Activated T-cell treated with anti-CD3 and anti-CD28 coated beads, Interleukin-2, amount 50 U/mL, for 4 hours (primary cell): ENCODE results near the gene IL31. TPM values are rescaled to one million over a fixed set of nuclear protein-coding genes. Genes with fewer than 3 reads are reported as not detected.

Experiments
- ATAC-seq, 2 donors: fragments of 200-7000 bp; cut with Tn5 transposase; one replicate each; pipeline ENCODE4 v1.10.0; 2021
- DNase-seq: peaks from one replicate; pipeline ENCODE4 v3.0.0-alpha.2; 2020
- H3K27me3 Mint-ChIP-seq: one replicate; pipeline ENCODE4 v1.8.0; 2021; ENCODE audit warnings: low read depth, mixed read lengths
- H3K36me3 Mint-ChIP-seq: one replicate; pipeline ENCODE4 v1.8.0; 2022; ENCODE audit warnings: mixed read lengths; ENCODE audit not compliant: insufficient read depth
- H3K4me1 Mint-ChIP-seq: one replicate; pipeline ENCODE4 v1.8.0; 2021; ENCODE audit warnings: low read depth, mixed read lengths
- H3K4me3 Mint-ChIP-seq: one replicate; pipeline ENCODE4 v1.8.0; 2021; ENCODE audit warnings: mild to moderate bottlenecking, moderate library complexity, mixed read lengths
- H3K9me3 Mint-ChIP-seq: one replicate; pipeline ENCODE4 v1.8.0; 2021; ENCODE audit warnings: mixed read lengths
- total RNA-seq, 3 donors: library from RNA; stranded (reverse); gene quantifications; one replicate each; pipeline ENCODE4 v1.2.1, GENCODE V29; 2021

The IL31 gene
- total RNA-seq, 3 donors from 2014 or later: 3.1 to 31.4 (median 5.3) TPM

- ATAC-seq (no peak), DNase-seq (no peak)
- no peaks in the 10 kb centered on the region for H3K36me3 Mint-ChIP-seq
- no peaks in the 10 kb centered on the region for H3K4me1 Mint-ChIP-seq
- H3K27me3 Mint-ChIP-seq: peaks cover 3% of the 10 kb centered on the region
- H3K9me3 Mint-ChIP-seq: no peaks in the 10 kb centered on the region
- H3K4me3 Mint-ChIP-seq: no peak overlapping the region
These were observed 21.3 kb downstream of the IL31 start for GRCh38 chr12:122152754-122153153.

GRCh38 chr12:122150127-122150681 lies 23.8 kb downstream of the IL31 start:
- no peak for ATAC-seq
- Mint-ChIP-seq H3K4me3 (no peak overlapping the region), H3K9me3 (no peaks in the 10 kb centered on the region), H3K27me3 (peaks cover 3% of the 10 kb centered on the region), H3K36me3 (no peaks in the 10 kb centered on the region), H3K4me1 (no peaks in the 10 kb centered on the region)
- DNase-seq: no peak

GRCh38 chr12:122148657-122149056 lies 25.4 kb downstream of the IL31 start:
- no peak overlapping the region for H3K4me3 Mint-ChIP-seq
- peaks cover 2% of the 10 kb centered on the region for H3K36me3 Mint-ChIP-seq
- peaks cover 3% of the 10 kb centered on the region for H3K27me3 Mint-ChIP-seq
- DNase-seq: no peak
- no peaks in the 10 kb centered on the region for H3K4me1 Mint-ChIP-seq
- no peak for ATAC-seq
- H3K9me3 Mint-ChIP-seq: no peaks in the 10 kb centered on the region

GRCh38 chr12:122147514-122148290 lies 26.3 kb downstream of the IL31 start:
- Mint-ChIP-seq H3K9me3 (no peaks in the 10 kb centered on the region), H3K4me3 (no peak overlapping the region), H3K27me3 (peaks cover 3% of the 10 kb centered on the region), H3K36me3 (peaks cover 6% of the 10 kb centered on the region), H3K4me1 (no peaks in the 10 kb centered on the region)
- DNase-seq (no peak), ATAC-seq (peak in 1 of 2 donors; percentile 24)

GRCh38 chr12:122145505-122146330 lies 28.3 kb downstream of the IL31 start:
- H3K4me3 Mint-ChIP-seq: no peak overlapping the region
- no peak for ATAC-seq

GRCh38 chr12:122144885-122145284 lies 29.1 kb downstream of the IL31 start:
- Mint-ChIP-seq H3K9me3 (no peaks in the 10 kb centered on the region), H3K27me3 (peaks cover 3% of the 10 kb centered on the region), H3K4me1 (no peaks in the 10 kb centered on the region), H3K36me3 (peaks cover 14% of the 10 kb centered on the region), H3K4me3 (no peak overlapping the region)
- no peak for DNase-seq
- no peak for ATAC-seq

More at GRCh38 chr12:122145505-122146330, 28.3 kb downstream of the IL31 start:
- no peaks in the 10 kb centered on the region for H3K9me3 Mint-ChIP-seq
- no peaks in the 10 kb centered on the region for H3K4me1 Mint-ChIP-seq
- DNase-seq: no peak
- H3K36me3 Mint-ChIP-seq: peaks cover 11% of the 10 kb centered on the region
- H3K27me3 Mint-ChIP-seq: peaks cover 3% of the 10 kb centered on the region

GRCh38 chr12:122142857-122143256 lies 31.2 kb downstream of the IL31 start:
- DNase-seq: no peak
- peaks cover 20% of the 10 kb centered on the region for H3K36me3 Mint-ChIP-seq
- no peaks in the 10 kb centered on the region for H3K27me3 Mint-ChIP-seq
- no peak for ATAC-seq
- no peaks in the 10 kb centered on the region for H3K4me1 Mint-ChIP-seq
- H3K9me3 Mint-ChIP-seq: no peaks in the 10 kb centered on the region
- no peak overlapping the region for H3K4me3 Mint-ChIP-seq

GRCh38 chr12:122141911-122142725 lies 31.9 kb downstream of the IL31 start:
- peaks cover 20% of the 10 kb centered on the region for H3K36me3 Mint-ChIP-seq
- no peak for ATAC-seq
- H3K9me3 Mint-ChIP-seq: no peaks in the 10 kb centered on the region
- no peak for DNase-seq
- no peak overlapping the region for H3K4me3 Mint-ChIP-seq
- H3K4me1 Mint-ChIP-seq: no peaks in the 10 kb centered on the region
- no peaks in the 10 kb centered on the region for H3K27me3 Mint-ChIP-seq

GRCh38 chr12:122140467-122141257 lies 33.4 kb downstream of the IL31 start:
- DNase-seq (no peak), ATAC-seq (no peak)
- H3K9me3 Mint-ChIP-seq: no peaks in the 10 kb centered on the region

GRCh38 chr12:122139941-122140340 lies 34.1 kb downstream of the IL31 start:
- peaks cover 24% of the 10 kb centered on the region for H3K36me3 Mint-ChIP-seq
- ATAC-seq (no peak), DNase-seq (no peak)
- H3K4me1 Mint-ChIP-seq: no peaks in the 10 kb centered on the region
- no peaks in the 10 kb centered on the region for H3K27me3 Mint-ChIP-seq
- no peaks in the 10 kb centered on the region for H3K9me3 Mint-ChIP-seq
- H3K4me3 Mint-ChIP-seq: no peak overlapping the region

More at GRCh38 chr12:122140467-122141257, 33.4 kb downstream of the IL31 start:
- Mint-ChIP-seq H3K36me3 (peaks cover 21% of the 10 kb centered on the region), H3K4me3 (no peak overlapping the region), H3K27me3 (no peaks in the 10 kb centered on the region), H3K4me1 (no peaks in the 10 kb centered on the region)

- H3K4me3 Mint-ChIP-seq: no peak overlapping the region
- H3K36me3 Mint-ChIP-seq: peaks cover 25% of the 10 kb centered on the region
- no peaks in the 10 kb centered on the region for H3K4me1 Mint-ChIP-seq
- no peaks in the 10 kb centered on the region for H3K27me3 Mint-ChIP-seq
- DNase-seq (no peak), ATAC-seq (no peak)
- no peaks in the 10 kb centered on the region for H3K9me3 Mint-ChIP-seq
These were observed 34.8 kb downstream of the IL31 start for GRCh38 chr12:122139266-122139665.

- no peak overlapping the region for H3K4me3 Mint-ChIP-seq
- H3K9me3 Mint-ChIP-seq: no peaks in the 10 kb centered on the region
- no peak for DNase-seq
- H3K36me3 Mint-ChIP-seq: peaks cover 28% of the 10 kb centered on the region
- H3K4me1 Mint-ChIP-seq: no peaks in the 10 kb centered on the region
- no peaks in the 10 kb centered on the region for H3K27me3 Mint-ChIP-seq
- no peak for ATAC-seq
These were observed 35.4 kb downstream of the IL31 start for GRCh38 chr12:122138616-122139015.

- Mint-ChIP-seq H3K36me3 (peaks cover 29% of the 10 kb centered on the region), H3K4me3 (no peak overlapping the region), H3K9me3 (no peaks in the 10 kb centered on the region), H3K4me1 (no peaks in the 10 kb centered on the region), H3K27me3 (no peaks in the 10 kb centered on the region)
- no peak for ATAC-seq
- no peak for DNase-seq
These were observed 35.8 kb downstream of the IL31 start for GRCh38 chr12:122138181-122138580.
